Heart right ventricle (tissue), 16 donors: ENCODE data around the gene CGNL1. TPM values are rescaled to one million over a fixed set of nuclear protein-coding genes. Genes with fewer than 3 reads are reported as not detected.

ENCODE experiments used
- ATAC-seq, 8 donors: fragments of 200-7000 bp; cut with Tn5 transposase; one replicate each; pipeline ENCODE4 v1.9.1; 2020; ENCODE audit warnings: mild to moderate bottlenecking in 8 of 8, moderate library complexity in 8 of 8, moderate number of reproducible peaks in 1 of 8
- DNase-seq, 2 donors: peaks; one replicate each; pipeline ENCODE4 v3.0.0-alpha.2; 2020
- H3K27ac ChIP-seq, 10 donors: fragments of 200-600 bp; sonication (generic) in 2 of 10; one replicate each; pipeline versions ENCODE4 v1.5.0 to v1.8.0; 2020 to 2022; ENCODE audit warnings: mild to moderate bottlenecking in 3 of 10
- H3K27me3 ChIP-seq, 7 donors: fragments of 200-600 bp; one replicate each; pipeline ENCODE4 v1.8.0; 2021 to 2022; ENCODE audit warnings: mild to moderate bottlenecking in 2 of 7
- H3K36me3 ChIP-seq, 9 donors: fragments of 200-600 bp; sonication (generic) in 1 of 9; one replicate each; pipeline versions ENCODE4 v1.5.0 to v1.8.0; 2020 to 2022; ENCODE audit warnings: mild to moderate bottlenecking in 2 of 9
- H3K4me1 ChIP-seq, 9 donors: fragments of 200-600 bp; sonication (generic) in 1 of 9; one replicate each; pipeline versions ENCODE4 v1.5.0 to v1.8.0; 2020 to 2022; ENCODE audit warnings: mild to moderate bottlenecking in 4 of 9
- H3K4me3 ChIP-seq, 10 donors: fragments of 200-600 bp; sonication (generic) in 2 of 10; one replicate each; pipeline versions ENCODE4 v1.5.0 to v1.8.0; 2020 to 2022; ENCODE audit warnings: mild to moderate bottlenecking in 7 of 10, moderate library complexity in 2 of 10
- H3K9me3 ChIP-seq, 11 donors: fragments of 200-600 bp in 10 of 11; sonication (generic) in 2 of 11; one replicate each; pipeline versions ENCODE4 v1.5.0 to v1.8.0; 2013 to 2022; ENCODE audit warnings: mild to moderate bottlenecking in 2 of 11, control low read depth in 1 of 11, moderate library complexity in 1 of 11
- WGBS, 2 donors: extraction: QIAGEN DNeasy Blood & Tissue Kit; methylation state at CpG; one replicate each; pipeline ENCODE4 v1.1.7; 2013; ENCODE audit warnings: inconsistent platforms in 1 of 2; 5-methylcytosine and 5-hydroxymethylcytosine counted together
- intact Hi-C, 10 donors: fragments of 100-400 bp; cut with DNase I; formaldehyde crosslinking; loops; one replicate each; pipeline versions ENCODE4 v1.11.1 to v1.14.2; 2022
- polyA plus RNA-seq, 2 donors: library from polyadenylated mRNA; stranded (reverse); fragments of 200-250 nt; gene quantifications; one replicate each; pipeline ENCODE4 v1.2.3, GENCODE V29; 2013
- total RNA-seq, 10 donors: library from RNA; stranded (reverse); fragmentation: NEBNext Ultra II Directional in 3 of 10; extraction: Animal tissue kit (Norgen Biotek cat#: 25700) in 3 of 10; gene quantifications; one replicate each; pipeline versions ENCODE4 v1.2.1 to v1.2.4, GENCODE V29; 2021 to 2023
- TF ChIP-seq, protein P1 (sequence below), 9 donors: fragments of 200-600 bp; sonication (generic) in 2 of 9; IDR thresholded peaks; one replicate each; pipeline versions ENCODE4 v1.5.0 to v1.8.0; 2021 to 2022; ENCODE audit warnings: antibody characterized with exemption in 9 of 9, mild to moderate bottlenecking in 5 of 9, moderate library complexity in 1 of 9
- donor health status: Arrhythmogenic right ventricular cardiomyopathy.
- donor health status: ischemic (EF 13 %, LVEDD 7.1; RV severe dilation, severe dysfunction).
- donor health status: healthy with polysubstance abuse.
- donor health status: DM: no; HTN: yes; CAD: no.
- donor health status: DM: no; HTN: no; CAD: no.
- donor health status: ischemic (EF 25% LVEDD 6.9; RV normal size, moderate dysfunction).
- donor health status: ischemic (EF 25% LVEDD 5.7; RV mildly dilated, moderate dysfunction).
- donor health status: healthy.
- donor health status: DM: yes; HTN: yes; CAD: no.
- donor health status: Ischemic cardiomyopathy.
- donor health status: ischemic (EF 35%, LVEDD 5.7; RV mildly dilated, moderate dysfunction).
- donor health status: nonischemic (EF 11% LVEDD 7.7; RV severe dilation, severe dysfunction).
- donor health status: DM: yes; HTN: yes; CAD: no.
- donor health status: PGD.
- donor health status: ischemic (EF 29% LVEDD 5.4; RV normal size, mild dysfunction).
- donor health status: nonischemic (EF 23%, LVEDD 6.1; RV moderate dilation, normal function).

The CGNL1 gene
- total and polyA plus RNA-seq, 12 donors: 2.7 to 42.9 (median 33.7) TPM

DNA sequence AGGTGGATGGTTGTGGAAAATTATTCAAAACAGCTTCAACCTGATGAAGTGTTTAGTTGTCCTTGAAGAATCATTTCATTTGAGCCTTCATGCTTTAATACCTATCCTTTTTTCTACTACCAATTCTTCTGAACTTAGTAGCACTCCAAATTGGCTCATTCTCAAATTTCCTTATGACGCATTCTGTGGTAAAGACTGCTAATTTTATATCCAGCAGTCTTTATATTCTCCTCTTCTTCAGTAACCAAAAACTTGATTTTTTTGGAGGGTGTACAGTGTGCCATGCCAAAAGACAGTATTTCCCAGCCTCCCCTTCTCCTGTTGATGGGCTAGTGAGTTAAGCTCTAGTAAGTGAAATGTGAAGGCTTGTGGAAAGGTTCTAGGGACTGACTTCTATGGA, 25.2 kb downstream of the CGNL1 start:
- Histone ChIP-seq H3K4me1 (peaks cover 0 to 21% (median 4%) of the 10 kb centered on the region in 9 donors), H3K36me3 (no peaks in the 10 kb centered on the region), H3K27ac (no peak overlapping the region), H3K9me3 (no peaks in the 10 kb centered on the region), H3K27me3 (no peaks in the 10 kb centered on the region), H3K4me3 (no peak overlapping the region)
- 92 to 97% methylated on average over 1 of the region's 1 CpG for WGBS, 2 donors
- TF ChIP-seq, protein P1, sequence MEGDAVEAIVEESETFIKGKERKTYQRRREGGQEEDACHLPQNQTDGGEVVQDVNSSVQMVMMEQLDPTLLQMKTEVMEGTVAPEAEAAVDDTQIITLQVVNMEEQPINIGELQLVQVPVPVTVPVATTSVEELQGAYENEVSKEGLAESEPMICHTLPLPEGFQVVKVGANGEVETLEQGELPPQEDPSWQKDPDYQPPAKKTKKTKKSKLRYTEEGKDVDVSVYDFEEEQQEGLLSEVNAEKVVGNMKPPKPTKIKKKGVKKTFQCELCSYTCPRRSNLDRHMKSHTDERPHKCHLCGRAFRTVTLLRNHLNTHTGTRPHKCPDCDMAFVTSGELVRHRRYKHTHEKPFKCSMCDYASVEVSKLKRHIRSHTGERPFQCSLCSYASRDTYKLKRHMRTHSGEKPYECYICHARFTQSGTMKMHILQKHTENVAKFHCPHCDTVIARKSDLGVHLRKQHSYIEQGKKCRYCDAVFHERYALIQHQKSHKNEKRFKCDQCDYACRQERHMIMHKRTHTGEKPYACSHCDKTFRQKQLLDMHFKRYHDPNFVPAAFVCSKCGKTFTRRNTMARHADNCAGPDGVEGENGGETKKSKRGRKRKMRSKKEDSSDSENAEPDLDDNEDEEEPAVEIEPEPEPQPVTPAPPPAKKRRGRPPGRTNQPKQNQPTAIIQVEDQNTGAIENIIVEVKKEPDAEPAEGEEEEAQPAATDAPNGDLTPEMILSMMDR (IDR thresholded peaks at IDR 0.05): no peak
- intact Hi-C loops: no loop called here
- DNase-seq (no peak), ATAC-seq (no peak)

DNA sequence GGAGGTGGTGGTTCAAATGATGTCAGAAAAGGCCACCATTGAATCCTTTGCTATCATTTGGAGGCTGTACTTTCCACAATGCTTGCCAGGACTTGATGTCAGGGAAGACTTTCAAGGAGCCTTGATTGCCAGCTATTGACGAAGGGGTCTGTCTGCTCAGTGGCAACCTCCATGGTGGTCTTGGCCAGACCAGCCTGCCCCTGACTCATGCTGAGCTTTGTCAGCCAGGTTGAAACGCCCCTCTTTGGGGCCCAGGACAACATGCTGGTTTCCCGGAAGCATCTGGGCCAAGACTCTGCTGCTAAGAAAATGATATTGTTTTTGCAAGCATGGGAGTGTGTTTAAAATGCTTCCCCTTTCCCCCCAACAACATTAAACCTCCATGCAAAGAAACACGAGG, 26.7 kb downstream of the CGNL1 start:
- 41 to 51% methylated on average over 4 of the region's 4 CpGs for WGBS, 2 donors
- Histone ChIP-seq H3K27me3 (no peaks in the 10 kb centered on the region), H3K36me3 (no peaks in the 10 kb centered on the region), H3K27ac (peak overlapping the region in 4 of 10 donors; percentile 37 to 74 (median 56)), H3K4me1 (peaks cover 0 to 21% (median 4%) of the 10 kb centered on the region in 9 donors), H3K4me3 (no peak overlapping the region), H3K9me3 (no peaks in the 10 kb centered on the region)
- DNase-seq (peak in 1 of 2 donors; percentile 14), ATAC-seq (peak in 7 of 8 donors; percentile 12 to 59 (median 51))
- TF ChIP-seq, protein P1 (IDR thresholded peaks at IDR 0.05): no peak
- intact Hi-C loops: no loop called here

DNA sequence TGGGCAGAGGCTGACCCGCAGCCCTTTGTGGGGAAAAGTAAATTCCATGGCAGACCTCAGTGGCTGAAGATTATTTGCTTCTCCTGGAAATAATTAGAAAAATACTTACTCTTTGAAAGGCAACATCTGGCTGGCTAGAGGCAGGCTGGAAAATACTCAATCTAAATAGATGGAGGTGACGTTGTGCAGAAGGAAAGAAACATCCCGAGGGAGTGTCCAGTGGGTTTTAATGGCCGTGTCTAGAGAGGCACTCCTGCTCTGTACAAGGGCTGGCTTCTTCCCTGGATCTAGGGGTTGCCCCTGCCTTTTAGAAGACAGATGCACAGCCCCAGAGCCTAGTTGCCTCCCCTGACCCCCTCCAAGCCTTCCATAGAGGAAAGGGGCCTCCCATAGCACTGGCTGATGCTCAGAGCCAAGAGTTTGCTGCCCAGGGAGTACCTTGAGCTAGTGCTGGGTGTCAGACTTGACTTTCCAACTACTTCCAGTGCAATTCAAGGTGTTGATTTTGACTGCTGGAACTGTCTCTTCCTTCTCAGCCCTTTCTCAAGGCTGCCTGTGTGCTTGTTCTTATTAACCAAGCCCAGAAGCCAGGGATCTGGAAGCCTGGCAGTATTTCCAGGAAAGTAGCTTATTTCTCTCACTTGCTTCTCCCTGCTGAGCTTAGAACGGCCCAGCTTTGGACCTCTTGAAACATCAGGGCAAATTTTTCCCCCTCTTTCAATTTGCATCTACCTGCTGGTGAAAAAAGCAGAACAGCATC, 27.4 kb downstream of the CGNL1 start:
- TF ChIP-seq, protein P1 (IDR thresholded peaks at IDR 0.05): no peak
- no peaks in the 10 kb centered on the region for H3K36me3 ChIP-seq
- H3K9me3 ChIP-seq: no peaks in the 10 kb centered on the region
- H3K4me3 ChIP-seq: no peak overlapping the region
- ATAC-seq (peak in 7 of 8 donors; percentile 46 to 84 (median 77)), DNase-seq (peak in 1 of 2 donors; percentile 28)
- H3K27ac ChIP-seq: peak overlapping the region in 5 of 10 donors; percentile 37 to 74 (median 59)
- no peaks in the 10 kb centered on the region for H3K27me3 ChIP-seq
- intact Hi-C loops: no loop called here
- 51 to 54% methylated on average over 5 of the region's 5 CpGs for WGBS, 2 donors
- H3K4me1 ChIP-seq: peaks cover 0 to 21% (median 4%) of the 10 kb centered on the region in 9 donors

DNA sequence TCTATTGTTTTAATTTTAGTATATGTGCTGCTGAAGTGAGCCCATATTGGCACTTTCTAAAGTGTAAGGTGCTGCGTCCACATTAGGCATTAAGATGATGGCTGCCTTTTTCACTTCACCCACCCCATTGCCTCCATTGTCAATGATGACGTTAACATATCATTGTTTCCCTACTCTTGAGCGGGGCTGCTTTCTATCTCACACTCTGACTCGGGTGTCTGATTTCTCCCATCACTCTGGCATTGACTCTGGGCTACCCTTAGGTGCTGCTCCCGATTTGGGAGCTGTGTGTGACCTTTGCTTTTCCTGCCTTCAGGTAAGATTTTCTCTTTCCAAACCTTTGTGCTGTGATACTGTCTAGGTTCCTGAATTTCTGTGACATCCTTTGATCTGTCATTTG, 28.8 kb downstream of the CGNL1 start:
- no peaks in the 10 kb centered on the region for H3K9me3 ChIP-seq
- ATAC-seq: no peak
- intact Hi-C loops: no loop called here
- no peaks in the 10 kb centered on the region for H3K27me3 ChIP-seq
- 60 to 67% methylated on average over 5 of the region's 5 CpGs for WGBS, 2 donors
- no peaks in the 10 kb centered on the region for H3K36me3 ChIP-seq
- H3K27ac ChIP-seq: no peak overlapping the region
- H3K4me3 ChIP-seq: no peak overlapping the region
- DNase-seq: no peak
- peaks cover 0 to 23% (median 4%) of the 10 kb centered on the region in 9 donors for H3K4me1 ChIP-seq
- TF ChIP-seq, protein P1 (IDR thresholded peaks at IDR 0.05): no peak
